CD4-positive, alpha-beta T cell treated with Interleukin-1 beta for 1 hour (primary cell): Measurements from ENCODE around the gene SHD.
"Not testable (repeated sequence)": the region's sequence is repeated elsewhere in the genome, so short reads cannot be mapped to it uniquely, and the experiment has no call there.

Experiments
- DNase-seq, 2 donors: peaks; one replicate each; pipeline ENCODE4 v3.0.0-alpha.2; 2020 to 2022

The SHD gene

DNA sequence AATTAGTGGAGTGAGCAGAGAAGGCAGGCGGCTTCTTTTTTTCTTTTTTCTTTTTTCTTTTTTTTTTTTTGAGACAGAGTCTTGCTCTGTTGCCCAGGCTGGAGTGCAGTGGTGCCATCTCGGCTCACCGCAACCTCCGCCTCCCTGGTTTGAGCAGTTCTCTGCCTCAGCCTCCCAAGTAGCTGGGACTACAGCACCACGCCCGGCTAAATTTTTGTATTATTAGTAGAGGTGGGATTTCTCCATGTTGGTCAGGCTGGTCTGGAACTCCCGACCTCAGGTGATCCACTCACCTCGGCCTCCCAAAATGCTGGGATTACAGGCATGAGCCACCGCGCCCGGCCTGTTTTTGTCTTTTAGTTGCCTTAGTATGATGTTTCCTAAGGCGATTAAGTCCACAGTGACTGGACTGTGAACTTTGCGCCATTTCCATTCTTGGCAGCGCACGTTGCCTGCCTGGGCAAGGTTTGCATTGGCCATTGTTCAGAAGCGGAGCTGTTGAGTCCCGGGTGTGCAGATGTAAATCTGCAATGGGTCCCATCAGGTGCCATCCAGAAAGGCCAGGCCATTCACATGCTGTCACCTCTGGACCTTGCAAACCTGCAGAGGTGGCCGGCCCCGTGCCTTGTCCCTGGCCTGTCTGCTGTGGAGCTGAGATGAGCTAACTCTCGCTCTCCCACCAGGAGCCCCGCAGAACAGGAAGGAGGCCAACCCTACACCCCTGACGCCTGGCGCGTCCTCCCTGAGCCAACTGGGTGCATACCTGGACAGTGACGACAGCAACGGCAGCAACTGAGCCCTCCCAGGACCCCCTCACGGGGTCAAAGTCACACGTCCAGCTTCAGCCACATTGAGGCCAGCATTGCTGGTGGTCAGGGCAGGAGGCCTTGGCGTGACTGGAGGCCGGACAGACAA is 10.9 kb upstream of the SHD start:
- no peak for DNase-seq

DNA sequence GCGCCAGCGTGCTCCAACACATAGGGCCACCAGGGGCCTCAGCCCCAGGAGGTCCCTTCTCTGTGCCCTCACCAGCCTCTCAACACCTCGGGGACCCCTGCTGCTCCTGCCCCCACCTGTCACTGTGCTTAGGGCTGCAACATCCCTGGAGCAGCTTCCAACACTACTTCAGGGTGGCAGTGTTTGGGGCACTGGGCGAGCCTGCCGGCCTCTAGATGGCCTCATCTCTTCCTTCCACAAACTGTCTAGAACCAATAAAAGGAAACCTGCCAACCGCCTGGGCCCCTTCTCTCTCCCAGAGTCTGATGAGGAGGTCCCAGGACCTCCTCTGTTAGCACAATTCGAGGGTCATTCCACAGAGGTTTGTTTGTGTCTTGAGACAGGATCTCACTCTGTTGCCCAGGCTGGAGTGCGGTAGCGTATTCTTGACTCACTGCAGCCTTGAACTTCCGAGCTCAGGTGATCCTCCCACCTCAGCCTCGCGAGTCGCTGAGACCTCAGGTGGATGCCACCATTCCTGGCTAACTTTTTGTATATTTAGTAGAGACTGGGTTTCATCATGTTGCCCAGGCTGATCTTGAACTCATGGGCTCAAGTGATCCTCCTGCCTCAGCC is 10.1 kb upstream of the SHD start:
- DNase-seq = no peak

DNA sequence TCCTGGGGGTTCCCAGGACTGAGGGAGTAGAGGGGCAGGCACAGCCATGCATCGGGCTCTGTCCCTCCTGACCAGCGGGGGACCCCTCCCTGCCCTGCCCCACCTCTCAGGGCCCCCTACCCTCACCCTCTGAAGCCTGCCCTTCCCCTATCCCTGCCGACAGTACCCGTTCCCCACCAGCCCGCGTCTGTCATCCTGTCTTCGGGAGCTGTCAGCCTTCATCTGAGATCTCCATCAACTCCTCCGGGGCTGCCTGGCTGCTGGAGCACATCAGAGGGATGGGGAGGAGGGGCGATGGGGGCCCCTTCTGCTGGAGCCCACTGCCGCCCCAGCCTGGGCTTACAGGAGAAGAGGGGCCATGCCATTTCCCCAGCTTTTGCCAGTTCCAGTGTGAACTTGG is 6.2 kb upstream of the SHD start:
- DNase-seq = no peak

DNA sequence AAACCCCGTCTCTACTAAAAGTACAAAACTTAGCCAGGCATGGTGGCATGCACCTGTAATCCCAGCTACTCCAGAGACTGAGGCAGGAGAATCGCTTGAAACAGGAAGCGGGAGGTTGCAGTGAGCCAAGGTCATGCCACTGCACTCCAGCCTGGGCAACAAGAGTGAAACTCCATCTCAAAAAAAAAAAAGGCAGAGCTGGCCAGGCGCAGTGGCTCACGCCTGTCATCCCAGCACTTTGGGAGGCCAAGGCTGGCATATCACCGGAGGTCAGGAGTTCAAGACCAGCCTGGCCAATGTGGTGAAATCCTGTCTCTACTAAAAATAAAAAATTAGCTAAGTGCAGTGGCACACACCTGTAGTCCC is 4.8 kb upstream of the SHD start:
- DNase-seq = not testable (repeated sequence)

DNA sequence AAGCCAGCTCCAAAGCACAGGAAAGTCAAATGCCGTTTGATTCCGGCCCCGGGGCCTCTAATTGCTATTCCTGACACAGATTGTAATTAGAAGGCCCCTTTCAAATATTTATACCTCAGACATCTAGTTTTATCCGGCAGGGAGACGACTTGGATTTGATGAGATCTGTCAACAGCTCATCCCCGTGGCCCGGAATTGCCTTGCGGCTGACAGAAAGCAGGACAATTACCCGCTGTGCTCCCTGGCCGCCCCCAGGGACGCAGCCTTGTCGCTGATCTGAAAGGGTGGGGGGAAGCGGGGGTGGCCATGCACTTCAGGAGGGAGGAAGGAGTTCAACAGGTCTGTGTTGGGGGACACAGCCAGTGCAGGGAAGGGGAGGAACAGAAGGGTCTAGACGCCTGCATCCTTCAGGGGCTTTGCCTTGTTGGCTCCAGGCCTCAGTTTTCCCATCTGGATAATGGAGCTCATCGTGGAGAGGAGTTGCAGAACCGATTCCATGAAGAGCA is 1.8 kb upstream of the SHD start:
- no peak for DNase-seq

DNA sequence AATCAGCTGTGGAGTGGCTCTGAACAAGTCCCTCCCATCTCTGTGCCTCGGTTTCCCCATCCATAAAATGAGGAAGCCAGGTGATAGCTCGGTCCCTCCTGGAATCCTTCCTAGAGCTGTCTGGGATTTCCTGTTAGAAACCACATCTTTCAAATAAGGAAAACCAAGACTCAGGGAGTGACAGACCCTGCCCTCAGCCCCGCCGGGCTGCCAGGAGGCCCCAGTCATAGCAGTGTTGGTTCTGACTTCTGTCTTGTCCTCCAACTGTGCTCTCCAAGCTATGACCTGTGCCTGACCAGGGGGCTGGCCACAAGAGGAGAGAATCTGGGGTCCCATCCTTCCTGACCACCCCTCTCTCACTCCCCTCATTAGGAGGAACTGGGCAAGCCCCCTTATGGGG is 1.1 kb upstream of the SHD start:
- no peak for DNase-seq

DNA sequence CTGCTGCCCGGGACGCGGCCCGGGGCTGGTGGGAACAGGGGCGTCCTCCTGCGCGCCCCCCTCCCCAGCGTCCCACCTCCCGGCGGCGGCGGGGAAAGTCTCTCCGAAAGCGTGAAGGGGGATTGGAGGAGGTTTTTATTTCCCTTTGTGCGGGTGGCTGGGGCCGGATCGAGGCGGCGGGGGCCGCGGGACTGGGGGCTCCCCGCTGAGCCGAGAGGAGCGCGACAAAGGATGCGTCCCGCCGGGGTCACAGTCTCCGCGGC is 132 bp downstream of the SHD start:
- DNase-seq = no peak

DNA sequence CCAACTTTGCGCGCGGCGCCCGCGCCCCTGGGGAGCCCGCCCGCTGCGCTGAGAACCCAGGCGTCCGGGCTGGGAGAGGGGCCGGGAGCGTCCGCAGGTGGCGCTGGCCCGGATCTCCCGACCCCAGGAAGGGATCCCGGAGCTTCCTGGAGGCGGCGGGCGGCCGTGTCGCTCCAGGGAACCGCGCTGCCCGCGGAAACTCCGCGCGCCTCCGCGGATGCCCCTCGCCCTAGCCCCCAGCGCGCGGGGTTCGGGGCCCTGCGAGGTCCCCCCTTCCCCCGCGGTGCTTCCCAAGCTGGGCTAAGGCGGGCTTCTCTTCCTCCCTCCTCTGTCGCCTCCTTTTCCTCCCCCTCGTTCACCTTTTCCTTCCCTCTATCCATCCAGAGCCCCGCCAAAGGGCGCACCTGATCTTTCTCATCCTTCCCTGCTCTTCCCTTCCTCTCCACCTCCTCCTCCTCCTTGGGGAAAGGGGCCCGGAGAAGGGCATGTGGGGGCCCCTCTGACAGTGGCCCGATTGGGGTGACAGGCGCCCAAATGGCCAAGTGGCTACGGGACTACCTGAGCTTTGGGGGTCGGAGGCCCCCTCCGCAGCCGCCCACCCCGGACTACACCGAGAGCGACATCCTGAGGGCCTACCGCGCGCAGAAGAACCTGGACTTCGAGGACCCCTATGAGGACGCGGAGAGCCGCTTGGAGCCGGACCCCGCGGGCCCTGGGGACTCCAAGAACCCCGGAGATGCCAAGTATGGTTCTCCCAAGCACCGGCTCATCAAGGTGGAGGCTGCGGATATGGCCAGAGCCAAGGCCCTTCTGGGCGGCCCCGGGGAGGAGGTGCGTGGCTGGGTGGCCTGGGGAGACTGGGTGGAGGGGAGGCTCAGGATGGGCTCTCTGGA is 710 bp downstream of the SHD start:
- DNase-seq = no peak

DNA sequence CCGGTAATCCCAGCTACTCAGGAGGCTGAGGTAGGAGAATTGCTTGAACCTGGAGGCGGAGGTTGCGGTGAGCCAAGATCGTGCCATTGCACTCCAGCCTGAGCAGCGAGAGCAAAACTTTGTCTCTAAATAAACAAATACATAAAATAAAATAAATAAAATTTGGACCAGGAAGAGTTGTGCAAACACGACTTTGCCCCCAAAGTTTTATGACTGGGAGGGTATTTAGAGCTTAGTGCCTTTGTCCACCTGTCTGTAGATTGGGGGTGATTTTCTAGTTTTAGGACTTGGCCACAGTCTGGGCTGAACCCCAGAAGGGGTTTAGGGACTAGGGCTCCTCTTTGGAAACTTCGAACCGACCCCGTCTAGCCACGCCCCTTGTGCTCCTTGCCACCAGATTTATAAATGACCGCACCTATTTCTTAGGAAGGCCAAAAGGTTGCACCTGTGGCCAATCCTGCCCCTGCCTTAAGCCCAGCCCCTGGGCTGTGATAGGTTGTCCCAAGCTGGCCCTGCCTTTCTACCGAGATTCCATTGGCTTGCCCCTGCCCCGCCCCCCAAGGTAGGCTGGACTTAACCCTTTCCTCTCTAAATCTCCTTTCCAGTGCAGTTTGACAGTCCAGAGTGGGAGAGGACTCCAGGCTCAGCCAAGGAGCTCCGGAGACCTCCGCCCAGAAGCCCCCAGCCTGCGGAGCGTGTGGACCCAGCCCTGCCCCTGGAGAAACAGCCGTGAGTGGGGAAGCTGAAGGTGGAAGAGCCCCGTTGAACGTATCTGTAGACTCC is 5.3 kb downstream of the SHD start:
- DNase-seq = no peak

DNA sequence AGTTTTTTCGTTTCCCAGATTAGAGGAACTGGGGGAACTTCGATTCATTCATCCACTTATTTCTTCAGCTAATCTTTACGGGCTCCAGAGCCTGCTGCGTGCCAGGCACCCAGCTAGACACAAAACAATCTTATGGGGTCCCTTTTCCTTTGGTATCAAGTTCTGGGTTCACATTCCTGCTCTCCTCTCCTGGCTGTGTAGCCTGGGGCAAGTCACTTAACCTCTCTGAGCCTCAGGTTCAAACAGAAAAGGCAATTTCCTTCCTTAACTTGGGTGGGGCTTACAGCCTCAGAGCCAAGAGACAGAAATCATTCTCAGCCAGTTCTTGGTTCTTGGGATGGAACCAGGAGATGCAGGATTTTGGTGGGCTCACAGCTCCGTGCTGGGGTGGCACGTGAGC is 5.9 kb downstream of the SHD start:
- DNase-seq = no peak

DNA sequence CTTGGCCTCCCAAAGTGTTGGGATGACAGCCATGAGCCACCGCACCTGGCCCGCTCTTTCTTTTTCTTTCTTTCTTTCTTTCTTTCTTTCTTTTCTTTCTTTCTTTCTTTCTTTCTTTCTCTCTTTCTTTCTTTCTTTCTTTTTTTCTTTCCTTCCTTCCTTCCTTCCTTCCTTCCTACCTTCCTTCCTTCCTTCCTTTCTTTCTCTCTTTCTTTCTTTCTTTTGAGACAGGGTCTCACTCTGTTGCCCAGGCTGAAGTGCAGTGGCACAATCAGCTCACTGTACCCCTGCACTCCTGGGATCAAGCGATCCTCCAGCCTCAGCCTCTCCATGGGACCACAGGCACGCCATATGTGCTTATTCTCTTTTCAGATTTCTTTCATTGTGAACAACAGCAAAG is 7.1 kb downstream of the SHD start:
- DNase-seq = not testable (repeated sequence)

DNA sequence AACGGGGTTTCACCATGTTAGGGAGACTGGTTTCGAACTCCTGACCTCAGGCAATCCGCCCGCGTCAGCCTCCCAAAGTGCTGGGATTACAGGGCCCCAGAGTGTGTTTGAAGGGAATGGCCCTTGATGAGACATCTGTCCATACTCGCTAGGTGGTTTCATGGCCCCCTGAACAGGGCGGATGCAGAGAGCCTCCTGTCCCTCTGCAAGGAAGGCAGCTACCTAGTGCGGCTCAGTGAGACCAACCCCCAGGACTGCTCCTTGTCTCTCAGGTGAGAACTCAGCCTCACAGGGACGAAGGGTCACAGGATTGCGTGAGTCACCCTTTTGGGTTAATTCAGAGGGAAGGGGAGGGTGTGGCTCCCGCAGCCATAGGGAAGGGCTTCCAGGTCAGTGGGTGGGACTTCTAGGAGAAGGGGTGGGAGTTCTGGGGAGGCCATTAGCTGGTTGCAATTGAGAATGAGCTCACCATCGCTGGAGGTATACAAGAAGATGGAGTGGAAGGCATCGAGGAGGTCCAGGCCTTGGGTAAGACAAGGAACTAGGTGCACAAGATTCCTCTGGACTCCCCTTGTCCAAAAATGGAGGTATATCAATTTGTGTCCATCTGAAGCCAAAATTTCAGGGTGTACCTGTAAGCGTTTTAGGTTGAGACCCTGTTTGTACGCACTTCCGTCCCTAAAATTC is 9.2 kb downstream of the SHD start:
- no peak for DNase-seq

DNA sequence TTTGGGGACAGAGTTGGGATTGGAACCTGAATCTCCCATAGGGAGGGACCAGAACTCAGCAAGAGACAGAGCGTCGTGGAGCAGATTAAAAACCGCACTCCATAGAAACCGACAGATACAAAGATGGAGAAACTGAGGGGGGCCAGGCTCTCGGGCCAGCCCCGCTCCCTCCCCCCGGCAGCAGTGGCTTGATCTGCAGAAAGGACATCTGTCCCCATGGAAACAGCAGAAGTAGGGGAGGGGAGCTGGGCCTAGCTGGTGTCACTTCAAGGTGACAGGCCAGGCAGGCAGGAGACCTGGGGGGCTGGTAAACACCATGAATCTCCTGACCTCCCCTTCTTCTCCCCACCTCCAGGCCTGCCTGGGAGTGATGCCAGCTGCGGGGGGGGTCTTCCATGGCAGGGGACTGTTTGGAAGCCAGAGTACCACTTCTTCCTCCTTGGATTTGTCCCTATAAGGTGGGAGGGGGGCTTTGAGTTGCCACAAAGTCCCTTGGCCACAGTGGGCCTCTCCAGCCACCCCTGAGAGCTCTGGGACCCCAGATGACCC is 12.2 kb downstream of the SHD start:
- DNase-seq = no peak

DNA sequence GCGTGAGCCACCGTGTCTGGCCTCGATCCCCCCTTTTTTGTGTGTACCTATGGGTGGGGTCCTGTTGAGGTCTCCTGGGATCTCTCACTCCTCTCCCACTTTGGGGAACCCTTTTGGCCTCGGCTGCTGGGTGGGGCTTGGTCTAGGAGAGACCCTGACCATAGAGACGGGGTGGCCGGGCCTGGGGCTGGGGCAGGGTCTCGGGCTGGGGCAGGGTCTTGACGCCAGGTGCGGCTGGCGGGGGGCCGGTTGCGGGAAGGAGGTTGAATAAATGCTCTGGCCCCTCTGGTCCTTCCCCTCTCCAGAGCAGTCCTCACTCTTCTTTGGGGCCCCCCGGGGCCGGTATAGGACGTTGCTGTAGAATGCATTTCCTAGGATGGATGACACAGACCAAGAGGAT is 13.4 kb downstream of the SHD start:
- no peak for DNase-seq

DNA sequence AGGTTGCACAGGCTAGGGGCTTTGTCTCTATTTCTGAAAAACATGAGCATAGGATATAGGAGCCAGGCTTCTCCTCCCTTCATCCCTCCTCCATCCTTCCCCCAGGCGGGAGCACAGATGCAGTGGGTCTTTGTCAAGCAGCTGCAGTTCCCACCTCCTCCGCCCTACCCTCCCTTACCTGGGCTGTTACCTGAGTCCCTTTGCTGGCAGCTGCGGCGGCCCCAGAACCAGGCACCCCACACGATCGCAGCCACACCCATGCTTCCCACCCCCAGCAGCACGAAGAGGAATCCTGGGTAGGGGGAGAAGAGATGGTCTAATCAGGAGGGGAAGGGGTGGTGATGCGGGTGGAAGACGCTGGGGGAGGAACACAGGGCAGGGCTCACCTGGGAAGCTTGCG is 15.3 kb downstream of the SHD start:
- DNase-seq = no peak

DNA sequence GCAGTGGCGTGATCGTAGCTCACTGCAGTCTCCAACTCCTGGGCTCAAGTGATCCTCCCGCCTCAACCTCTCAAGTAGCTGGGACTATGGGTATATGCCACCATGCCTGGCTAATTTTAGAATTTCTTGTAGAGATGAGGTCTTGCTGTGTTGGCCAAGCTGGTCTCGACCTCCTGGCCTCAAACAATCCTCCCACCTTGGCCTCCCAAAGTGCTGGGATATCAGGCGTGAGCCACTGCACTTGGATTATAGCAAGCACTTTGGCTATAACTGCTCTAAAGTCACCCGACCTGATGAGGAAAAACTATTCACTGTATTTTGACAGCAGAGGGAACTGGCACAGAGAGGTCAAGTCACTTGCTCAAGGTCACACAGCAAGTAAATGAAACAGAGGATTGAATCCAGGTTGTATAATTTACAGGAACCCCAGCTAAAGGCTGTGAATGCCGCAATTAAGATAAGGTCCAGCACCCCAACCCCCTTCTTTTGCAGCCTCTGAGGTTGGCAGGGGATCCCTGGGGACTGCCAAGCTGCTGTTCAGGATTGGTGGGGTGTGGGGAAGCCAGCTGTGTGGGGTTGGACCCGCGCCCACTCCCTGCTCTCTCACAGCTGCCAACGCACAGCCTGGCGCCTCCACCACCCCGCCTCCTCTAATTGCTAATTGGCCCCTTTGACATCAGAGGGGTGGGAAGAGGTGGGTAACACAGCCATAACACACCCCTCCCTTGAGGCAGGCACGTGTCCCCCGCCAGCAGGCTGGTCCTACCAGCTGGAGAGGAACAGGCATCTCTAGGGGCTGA is 17.1 kb downstream of the SHD start:
- no peak for DNase-seq

DNA sequence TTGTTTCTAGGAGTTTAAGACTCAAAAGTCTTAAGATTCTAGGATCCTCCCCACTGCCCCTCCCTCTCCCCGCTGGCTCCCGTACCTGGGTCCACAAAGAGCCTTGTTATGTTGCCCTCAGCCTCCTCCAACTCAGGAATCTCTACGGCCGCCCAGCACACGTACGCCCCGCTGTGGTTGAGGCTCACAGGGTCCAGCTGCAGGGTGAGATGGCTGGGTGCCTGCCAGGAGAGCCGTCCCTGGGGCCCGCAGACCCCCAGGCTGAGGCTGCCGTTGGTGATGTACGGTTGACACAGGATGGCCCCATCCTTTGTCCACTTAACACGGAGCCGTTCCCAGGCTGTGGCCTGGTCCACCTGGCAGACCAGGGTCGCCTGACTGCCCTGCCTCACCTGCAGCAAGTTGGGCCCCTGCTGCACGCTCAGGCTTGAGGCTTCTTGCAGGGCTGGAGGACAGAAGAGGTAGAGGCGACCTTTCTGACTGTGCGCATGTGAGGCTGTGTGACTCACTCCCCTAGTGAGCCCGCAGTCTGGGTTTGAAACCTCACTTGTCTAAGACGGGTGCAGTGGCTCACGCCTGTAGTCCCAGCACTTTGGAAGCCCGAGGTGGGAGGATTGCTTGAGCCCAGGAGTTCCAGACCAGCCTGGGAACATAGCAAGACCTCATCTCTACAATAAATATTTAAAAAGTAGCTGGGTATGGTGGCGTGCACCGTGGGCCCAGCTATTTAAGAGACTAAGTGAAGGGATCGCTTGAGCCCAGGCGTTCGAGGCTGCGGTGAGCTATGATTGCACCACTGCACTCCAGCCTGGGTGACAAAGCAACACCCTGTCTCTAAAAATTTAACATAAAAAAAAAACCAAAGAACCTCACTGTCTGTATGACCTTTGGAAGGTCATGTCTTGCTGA is 19.1 kb downstream of the SHD start:
- no peak for DNase-seq

DNA sequence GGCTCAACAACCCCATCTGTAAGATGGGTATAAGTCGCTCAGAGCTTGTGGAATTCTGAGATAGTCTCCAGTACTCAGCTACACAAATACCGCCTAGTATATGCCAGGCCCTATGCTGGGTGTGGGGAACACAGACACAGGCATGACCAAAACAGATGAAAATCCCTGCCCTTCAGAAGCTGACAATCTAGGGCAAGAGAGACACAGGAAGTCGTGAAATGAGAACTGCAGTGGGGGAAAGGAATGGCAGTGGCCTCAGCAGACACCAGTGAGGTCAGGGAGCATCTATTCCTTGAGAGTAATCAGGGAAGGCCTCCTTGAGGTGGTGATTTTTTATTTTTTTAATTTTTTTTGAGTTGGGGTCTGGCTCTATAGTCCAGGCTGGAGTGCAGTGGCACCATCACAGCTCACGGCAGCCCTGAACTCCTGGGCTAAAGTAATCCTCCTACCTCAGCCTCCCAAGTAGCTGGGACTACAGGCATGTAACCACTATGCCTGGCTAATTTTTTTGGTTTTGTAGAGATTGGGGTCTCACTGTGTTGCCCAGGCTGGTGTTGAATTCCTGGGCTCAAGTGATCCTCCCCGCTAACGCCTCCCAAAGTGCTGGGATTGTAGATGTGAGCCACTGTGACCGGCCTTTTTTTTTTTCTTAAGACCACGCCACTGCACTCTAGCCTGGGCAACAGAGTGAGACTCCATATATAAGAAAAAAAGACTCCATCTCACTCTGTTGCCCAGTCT is 19.9 kb downstream of the SHD start:
- DNase-seq = no peak

DNA sequence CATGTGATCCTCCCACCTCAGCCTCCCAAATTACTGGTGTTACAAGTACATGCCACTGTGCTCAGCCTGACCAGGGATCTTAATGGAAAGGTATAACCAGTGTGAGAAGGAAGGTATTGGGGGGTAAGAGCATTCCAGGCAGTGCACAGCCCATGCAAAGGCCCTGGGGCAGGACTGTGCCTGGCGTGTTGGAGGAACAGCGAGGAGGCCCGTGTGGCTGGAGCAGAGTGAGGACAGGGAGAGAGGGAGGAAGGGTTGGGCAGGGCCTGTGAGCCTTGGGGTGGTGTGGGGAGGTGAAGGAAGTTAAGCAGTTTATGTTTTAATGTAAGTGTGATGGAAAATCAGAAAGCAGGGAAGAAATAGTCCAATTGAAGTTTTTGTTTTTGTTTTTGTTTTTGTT is 21.5 kb downstream of the SHD start:
- DNase-seq = no peak
